NOMO-1 treated with dmso at 0.1 percent for 144 hours (cell line): ENCODE data around the gene PRDM5.

ENCODE experiments used
- DNase-seq: peaks from one replicate; lab custom pipeline; 2025; ENCODE audit not compliant: unreplicated experiment; lab: John Stamatoyannopoulos, UW

PRDM5 gene

DNA sequence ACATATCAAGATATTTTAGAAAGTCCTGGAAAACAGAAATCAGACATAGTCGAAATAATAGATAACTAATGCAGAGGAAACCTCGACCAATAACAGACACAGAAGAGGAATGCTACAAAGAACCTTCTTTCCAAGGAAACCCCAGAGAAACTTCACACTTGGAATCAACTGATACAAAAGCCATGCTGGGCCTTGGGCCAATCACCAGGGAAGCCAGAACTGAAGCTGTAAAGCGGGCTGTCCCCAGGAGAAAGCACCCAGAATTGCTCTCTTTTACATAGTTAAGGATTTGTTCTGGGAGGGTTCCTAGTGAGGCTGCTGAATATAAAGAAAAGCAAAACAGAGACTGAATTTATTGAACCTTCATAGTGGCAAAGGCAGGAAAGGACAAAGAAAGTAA lies 100.5 kb downstream of the PRDM5 start:
- no peak for DNase-seq

DNA sequence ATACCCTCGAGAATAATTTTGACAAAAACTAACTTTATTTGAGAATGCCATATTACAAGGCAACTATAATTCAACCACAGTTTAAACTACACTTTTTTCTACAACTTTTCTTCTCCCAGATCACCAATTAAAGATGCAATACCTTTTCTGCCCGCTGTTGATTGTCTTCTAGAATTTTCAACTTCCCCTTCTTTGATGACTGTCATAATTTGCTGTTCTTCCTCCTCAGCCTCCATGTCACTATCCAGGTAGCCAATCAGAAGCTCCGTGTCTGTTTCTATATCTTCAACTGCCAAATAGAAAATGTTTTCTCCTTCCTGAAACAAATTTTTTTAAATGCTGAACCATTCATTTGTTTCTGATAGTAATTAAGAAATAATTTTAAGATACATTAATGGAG lies 101.5 kb downstream of the PRDM5 start:
- DNase-seq = no peak

DNA sequence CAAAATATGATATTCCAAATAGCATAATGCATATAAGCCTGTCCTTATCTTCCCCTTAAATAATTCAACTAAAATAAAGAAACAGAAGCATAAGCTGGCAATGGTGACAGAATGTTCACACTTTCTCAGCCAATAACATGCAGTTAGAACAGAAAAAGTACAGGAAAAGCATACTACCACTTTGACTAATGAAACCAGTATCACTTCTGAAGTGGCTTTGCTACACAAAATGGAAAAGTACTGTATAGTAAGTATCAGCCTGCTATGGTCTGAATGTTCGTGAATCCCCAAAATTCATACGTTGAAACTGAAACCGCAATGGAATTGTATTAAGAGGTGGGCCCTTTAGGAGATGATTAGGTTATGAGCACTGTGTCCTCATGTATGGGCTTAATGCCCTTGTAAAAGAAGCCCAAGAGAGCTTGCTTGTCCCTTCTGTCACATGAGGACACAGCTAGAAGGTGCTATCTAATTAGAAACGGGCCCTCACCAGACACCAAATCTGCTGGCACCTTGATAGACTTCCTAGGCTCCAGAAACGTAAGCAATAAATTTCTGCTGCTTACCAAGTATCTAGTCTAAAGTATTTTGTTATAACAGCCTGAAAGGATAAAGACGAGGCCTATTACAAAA lies 102.6 kb downstream of the PRDM5 start:
- no peak for DNase-seq

DNA sequence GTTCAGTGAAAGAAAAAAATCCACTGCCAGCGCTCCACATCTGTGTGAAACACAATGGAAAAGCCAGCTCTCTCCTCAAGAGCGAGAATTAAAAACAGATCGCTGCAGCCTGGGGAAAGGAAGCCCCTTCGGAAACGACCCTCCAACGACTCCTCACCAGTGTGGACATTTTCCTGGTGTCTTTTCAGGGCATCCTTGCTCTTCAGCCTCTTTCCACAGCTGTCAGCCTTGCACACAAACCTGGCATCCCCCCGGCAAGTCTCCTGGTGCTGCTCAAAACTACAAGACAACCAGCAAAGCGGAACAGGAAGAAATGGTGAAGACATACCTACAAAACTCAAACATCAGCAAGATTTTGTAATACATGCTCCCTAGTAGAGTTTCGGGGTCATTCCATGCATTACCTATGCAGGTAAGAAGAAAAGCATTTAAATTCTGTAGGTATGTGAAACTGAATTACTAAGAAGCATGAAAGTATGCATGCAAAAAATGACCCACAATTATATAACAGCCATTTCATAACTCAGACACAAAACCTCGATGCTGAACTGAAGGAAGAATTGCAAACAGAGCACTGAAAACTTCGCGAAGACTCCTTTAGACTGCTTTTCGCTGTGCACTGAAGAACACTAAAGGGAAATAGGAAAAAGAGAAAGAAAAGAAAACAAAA lies 106.1 kb downstream of the PRDM5 start:
- peak; percentile 23 for DNase-seq

DNA sequence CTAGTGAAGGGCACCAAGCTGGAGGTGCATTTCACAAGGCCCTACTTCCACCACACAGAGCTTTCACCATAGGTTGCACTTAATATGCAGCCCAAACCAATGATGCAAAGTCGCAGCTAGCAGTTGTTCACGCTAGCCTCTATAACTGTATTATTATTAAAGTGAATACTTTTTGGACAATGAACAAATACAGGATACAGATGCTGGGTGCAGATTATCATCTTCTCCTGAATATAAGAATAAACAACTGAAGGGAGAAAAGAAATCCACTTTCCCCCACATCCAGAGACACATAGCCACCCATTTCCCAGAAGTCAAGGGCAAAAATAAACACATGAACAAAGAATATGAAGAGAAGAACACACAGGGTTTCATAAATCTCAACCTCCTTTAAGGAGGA lies 107.2 kb downstream of the PRDM5 start:
- DNase-seq = no peak

DNA sequence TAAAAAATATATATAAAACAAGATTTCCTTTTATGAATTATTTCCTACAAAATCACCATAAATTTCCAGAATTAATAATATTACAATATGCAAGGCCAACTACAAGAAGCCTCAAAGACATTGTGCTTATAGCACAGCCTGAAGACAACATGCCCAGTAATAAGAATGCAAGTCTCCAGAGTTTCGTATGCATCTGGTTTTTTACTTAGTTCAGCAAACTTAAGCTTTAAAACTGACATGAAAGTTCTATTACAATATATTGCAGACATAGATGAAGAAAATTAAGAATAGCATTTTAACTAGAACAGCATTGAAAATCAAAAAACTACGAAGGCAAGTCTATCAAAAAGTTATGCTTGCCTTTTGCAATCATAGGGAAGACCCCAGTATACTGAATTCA lies 107.6 kb downstream of the PRDM5 start:
- no peak for DNase-seq

DNA sequence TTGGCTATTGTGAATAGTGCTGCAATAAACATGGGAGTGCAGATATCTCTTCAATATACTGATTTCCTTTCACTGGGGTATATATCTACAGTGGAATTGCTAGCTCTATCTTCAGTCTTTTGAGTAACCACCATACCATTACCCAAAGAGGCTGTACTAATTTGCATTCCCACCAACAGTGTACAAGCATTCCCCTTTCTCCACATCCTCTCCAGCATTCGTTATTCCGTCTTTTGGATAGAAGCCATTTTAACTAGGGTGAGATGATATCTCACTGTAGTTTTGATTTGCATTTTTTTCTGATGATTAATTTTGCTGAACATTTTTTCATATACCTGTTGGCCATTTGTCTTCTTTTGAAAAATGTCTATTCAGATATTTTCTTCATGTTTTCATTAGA lies 110.3 kb downstream of the PRDM5 start:
- no peak for DNase-seq

DNA sequence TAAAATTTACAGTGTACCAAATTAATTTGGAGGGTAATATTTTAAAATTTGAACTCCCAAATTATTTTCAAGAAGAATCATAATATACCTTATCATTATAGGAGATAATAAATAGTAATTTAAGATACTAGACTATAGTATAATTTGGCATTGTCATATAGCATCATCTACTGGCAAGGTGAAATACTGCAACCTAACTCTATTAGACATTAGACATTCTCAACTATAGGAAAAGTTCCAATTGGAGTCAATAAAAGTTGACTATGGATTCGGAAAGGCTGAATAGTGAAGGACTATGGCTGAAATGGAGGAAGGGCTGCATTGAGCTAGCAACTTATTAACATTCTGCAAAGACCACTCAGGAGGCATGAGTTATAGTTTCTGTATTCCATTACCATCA lies 113.0 kb downstream of the PRDM5 start:
- DNase-seq = no peak

DNA sequence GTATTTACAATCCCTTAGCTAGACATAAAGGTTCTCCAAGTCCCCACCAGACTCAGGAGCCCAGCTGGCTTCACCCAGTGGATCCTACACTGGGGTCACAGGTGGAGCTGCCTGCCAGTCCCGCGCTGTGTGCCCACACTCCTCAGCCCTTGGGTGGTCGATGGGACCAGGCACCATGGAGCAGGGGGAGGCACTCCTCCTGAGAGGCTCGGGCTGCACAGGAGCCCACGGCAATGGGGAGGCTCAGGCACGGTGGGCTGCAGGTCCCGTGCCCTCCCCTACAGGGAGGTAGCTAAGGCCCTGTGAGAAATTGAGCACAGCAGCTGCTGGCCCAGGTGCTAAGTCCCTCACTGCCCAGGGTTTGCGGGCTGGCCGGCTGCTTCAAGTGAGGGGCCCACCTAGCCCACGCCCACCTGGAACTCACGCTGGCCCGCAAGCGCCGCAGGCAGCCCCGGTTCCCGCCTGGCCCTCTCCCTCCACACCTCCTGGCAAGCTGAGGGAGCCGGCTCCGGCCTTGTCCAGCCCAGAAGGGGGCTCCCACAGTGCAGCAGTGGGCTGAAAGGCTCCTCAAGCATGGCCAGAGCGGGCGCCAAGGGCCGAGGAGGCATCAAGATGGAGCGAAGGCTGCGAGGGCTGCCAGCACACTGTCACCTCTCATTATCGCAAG lies 113.9 kb downstream of the PRDM5 start:
- DNase-seq = no peak

DNA sequence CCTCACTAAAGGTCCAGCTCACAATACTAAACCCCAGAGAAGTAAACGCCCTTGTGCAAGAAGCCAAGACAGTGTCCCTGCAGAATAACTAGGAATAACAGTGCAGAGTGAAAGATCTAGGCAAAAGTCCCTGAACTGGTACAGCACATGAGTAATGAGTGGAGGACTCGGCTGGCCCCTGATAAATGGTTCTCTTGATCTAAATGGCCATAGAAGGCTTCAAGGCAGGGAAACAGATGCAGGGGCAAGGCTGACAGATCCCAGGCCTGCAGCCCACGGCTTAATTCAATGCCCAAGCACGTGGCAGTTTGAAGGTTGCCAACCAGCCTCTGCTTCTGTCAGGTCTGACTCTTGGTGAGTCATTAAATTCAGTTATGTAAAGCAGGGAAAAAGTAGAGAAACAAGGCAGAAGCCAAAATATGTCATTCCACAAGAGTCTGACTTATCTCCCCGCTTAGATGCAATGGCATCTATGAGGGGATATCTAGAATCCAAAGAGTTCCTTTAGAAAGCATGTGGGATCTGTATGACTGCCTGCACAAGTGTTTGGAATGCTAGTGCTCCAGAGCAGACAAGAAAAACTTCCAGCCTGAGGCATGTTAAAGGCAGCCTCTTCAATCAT lies 121.3 kb downstream of the PRDM5 start:
- DNase-seq = no peak

DNA sequence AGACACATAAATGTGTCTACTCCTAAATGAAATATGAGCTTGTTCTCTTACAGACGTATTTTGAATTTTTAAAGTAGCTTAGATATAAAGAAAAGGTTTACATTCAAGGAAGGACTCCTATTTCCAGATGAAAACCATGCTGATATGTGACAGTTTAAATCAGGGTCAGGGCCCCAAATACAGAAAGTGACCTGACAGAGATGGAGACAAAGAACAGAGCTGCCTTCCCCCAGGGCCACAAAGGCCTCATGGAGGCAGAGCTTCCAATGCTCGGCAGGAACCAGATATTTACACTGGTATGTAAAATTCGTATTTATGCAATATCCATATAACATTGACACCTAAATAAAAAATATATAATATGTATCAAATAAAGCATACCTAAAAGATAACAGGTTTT lies 124.0 kb downstream of the PRDM5 start:
- no peak for DNase-seq

DNA sequence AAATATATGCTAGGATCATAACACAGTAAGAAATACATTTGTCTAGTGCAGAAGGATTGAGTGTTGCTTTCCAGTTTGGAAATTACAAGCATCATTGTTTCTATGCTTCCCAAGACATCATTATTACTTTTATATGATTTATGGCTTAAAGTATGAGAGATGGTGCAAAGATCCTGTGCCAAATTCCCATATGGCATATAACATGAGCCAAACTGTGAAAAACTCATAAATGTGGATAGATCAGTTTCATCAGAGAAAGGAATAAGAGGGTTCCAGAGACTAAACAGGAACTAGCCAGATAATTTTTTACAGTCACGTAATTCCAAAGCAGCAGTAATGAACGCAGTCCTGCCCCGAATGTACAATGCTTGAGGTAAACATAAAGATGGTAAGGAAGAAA lies 126.3 kb downstream of the PRDM5 start:
- DNase-seq = no peak

DNA sequence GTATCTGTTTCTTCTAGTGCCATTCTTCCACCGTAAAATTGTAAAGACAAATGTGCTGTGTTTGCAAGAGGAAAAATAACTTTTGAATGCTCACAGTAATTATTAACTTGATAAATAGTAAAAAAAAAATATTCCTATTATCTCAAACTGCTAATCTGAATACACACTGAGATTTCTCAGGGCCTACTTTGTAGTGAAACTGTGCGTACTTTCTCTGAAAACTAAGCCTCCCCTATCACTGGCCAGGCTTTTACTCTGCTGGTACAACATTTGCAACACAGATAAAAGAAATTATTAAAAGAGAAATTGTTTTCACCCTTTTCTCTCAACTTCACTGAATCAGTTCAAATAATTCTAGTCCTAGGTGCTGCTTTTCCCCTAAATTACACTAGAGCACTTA lies 137.3 kb downstream of the PRDM5 start:
- no peak for DNase-seq

DNA sequence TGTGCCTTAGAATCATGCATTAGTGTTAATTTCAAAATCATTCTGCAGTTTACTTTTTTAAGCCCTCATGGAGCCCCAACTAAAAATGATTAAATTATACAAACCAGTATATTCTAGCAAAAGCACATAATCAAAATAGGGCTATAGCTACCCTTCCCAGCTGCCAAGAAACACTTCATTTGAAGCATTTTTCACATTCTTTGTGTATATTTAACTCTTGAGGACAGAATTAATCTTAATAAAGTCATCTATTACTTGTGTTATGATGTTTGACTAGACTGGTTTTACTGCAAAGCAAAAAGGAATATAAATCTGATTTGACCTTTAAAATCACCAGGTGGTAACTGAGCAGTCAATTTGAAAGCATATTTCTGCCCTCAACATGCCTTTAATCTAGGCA lies 145.1 kb downstream of the PRDM5 start:
- DNase-seq = no peak

DNA sequence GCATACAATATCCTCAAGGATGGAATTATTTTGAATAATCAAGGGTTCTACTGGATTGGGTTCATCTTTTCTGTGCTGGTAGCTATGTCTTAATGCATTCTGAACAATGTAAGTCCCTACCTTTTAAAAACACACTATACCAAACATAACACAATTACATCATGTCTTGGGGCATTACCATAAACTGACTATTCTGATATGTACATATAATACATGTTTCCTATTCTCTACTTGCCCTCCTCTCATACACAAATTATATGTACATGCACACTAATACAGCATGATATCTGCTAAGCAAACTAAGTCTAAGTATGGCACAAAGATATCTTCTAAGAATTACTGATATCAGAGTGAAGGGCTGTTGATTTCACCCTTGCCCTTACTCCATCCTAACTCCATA lies 147.1 kb downstream of the PRDM5 start:
- no peak for DNase-seq

DNA sequence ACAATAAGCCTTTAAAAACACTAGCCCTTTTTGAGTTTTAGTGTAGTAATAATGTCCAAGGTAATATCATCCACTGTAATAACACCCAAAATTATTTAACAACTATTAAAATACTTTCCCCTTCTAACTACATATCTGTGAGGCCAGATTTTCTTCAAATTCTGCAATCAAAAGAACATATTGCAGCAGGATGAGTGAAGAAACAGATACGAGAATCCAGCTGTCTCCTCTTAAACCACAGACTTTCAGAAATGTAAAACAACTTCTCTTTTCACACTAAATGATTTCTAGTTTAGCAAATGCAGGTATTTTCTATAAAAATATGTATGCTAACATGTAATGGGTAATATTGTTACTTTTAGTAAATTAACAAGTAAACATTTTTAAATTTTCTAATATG lies 148.9 kb downstream of the PRDM5 start:
- no peak for DNase-seq

DNA sequence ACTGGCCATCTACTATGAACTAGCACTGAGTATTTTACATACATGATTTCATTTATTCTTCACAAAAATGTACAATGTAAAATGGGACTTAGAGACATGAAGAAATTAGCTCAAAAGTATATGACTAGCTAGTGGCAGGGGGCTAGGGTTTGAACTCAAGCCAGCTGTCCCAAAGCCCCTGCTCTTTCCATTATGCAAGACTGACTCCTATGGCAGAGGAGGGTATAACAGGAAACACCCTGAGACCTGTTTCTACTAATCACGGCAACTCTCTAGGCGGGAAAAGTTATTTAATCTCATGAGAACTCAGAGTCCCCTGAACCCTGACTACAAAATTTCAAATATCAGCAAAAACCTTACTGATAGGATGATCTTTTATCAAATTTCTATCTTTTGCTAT lies 150.6 kb downstream of the PRDM5 start:
- no peak for DNase-seq

DNA sequence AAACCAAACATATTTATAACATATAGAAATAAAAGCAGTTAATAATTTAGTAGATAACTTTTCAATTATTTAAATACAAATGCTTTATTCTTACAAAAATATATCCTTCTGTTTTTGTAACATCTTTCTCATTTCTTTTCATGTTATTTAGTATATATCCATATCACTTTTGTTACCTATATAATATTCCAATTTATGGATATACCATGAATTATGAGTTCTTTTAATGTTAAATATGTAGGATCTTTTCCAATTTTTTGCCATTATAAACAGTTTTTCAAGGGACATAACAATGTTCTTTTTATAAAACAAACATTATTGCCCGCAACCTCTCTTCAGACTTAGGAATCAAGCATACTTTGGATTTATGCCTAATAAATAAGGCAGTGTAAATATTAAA lies 151.6 kb downstream of the PRDM5 start:
- DNase-seq = no peak

DNA sequence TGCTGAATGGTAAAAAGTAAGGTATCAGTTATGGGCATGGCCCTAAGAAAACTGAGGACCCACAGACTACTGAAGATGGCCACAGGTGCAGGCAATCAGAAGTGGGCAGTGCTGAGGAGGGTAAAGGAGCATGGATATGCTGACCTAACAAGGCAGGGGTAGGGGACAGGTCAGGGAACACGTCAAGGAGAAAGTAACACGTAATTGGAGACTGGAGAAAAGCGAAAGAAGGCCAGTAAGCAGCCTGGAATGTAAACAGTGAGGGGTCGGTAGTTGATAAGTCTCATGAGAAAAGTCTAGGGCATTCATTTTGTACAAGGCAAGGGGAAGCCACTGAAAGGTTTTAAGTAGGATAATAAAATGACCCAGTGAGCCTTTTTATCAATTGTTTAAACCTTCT lies 153.3 kb downstream of the PRDM5 start:
- DNase-seq = no peak

DNA sequence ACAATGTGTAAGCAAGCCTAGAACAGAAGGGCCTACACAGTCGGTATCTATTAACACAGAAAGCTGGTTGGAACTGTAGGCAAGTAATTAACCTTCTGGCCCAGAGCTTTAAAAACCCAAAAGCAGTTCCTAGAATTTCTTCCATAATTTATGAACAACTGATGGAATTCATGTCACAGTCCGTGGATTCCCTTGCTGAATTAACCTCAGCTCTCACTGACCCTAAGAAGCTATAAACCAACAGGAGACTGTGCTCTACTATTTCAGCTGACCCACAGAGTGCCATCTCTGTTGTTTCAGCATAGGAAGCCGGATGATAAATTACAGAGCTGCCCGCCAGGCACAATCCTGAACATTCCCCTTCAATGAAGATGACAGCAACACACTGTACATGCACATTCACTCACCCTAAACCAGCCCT lies 157.3 kb downstream of the PRDM5 start:
- no peak for DNase-seq

DNA sequence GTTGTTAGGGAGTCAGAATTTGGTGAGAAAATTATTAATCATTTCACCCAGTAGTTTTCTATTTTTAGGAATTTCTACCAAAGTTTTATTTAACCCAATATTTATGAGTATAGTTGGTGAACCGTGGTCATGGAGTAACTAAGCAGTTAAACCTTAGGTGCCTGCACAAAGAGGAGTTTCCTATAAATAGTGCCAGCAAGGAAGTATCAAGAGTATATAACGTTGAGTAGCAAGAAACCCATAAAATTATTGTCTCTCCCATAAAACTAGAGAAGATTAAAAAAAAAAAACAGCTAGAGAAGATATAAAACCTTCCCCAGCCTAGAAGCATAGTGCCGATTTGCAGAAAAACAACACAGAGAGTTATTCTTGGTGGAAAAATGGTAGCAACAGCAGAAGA lies 158.9 kb downstream of the PRDM5 start:
- DNase-seq = no peak

DNA sequence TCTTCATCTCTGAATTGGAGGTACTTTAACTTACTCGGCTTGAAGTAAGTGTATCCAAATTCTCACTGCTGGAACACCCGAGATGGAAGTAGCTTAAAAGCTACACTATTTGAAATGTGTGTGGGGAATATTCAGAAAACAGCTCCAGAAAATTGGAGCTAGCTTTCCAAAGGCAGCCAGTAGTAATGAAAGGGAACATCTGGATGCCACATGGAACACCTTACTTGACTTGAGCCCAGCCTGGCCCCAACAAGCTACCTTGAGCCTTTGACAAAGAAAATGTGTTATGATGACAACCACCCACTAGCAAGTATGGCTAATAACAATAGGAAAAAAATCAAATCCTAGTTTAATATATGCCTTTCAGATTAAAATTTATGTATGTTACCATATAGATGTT lies 161.5 kb downstream of the PRDM5 start:
- no peak for DNase-seq
